HG02759 (cell line): ENCODE data around the gene ANKFY1.

Source experiments
- ATAC-seq: cut with Tn5 transposase; IDR thresholded peaks from one replicate; pipeline ENCODE4 v1.9.1; 2021; ENCODE audit warnings: mild to moderate bottlenecking, moderate library complexity; ENCODE audit not compliant: unreplicated experiment

Gene ANKFY1

GRCh38 chr17:4182043-4182442 lies 81.7 kb downstream of the ANKFY1 start:
- no peak for ATAC-seq

GRCh38 chr17:4180791-4181190 lies 83.0 kb downstream of the ANKFY1 start:
- no peak for ATAC-seq

- no peak for ATAC-seq
These were observed 84.7 kb downstream of the ANKFY1 start for GRCh38 chr17:4179071-4179470.

GRCh38 chr17:4178651-4179050 lies 85.1 kb downstream of the ANKFY1 start:
- no peak for ATAC-seq

GRCh38 chr17:4177806-4178205 lies 86.0 kb downstream of the ANKFY1 start:
- ATAC-seq, result no peak

GRCh38 chr17:4176808-4177472 lies 86.8 kb downstream of the ANKFY1 start:
- ATAC-seq, result no peak

- ATAC-seq, result no peak
These were observed 87.6 kb downstream of the ANKFY1 start for GRCh38 chr17:4175921-4176807.

- no peak for ATAC-seq
These were observed 89.2 kb downstream of the ANKFY1 start for GRCh38 chr17:4174556-4174955.

- ATAC-seq, result no peak
These were observed 90.0 kb downstream of the ANKFY1 start for GRCh38 chr17:4173781-4174180.

GRCh38 chr17:4172356-4172755 lies 91.4 kb downstream of the ANKFY1 start:
- no peak for ATAC-seq

- ATAC-seq, result no peak
These were observed 93.0 kb downstream of the ANKFY1 start for GRCh38 chr17:4170639-4171280.

GRCh38 chr17:4167786-4168185 lies 96.0 kb downstream of the ANKFY1 start:
- ATAC-seq, result no peak

- no peak for ATAC-seq
These were observed 97.4 kb downstream of the ANKFY1 start for GRCh38 chr17:4166419-4166818.

GRCh38 chr17:4165301-4166010 lies 98.3 kb downstream of the ANKFY1 start:
- ATAC-seq, result no peak

GRCh38 chr17:4163951-4164350 lies 99.8 kb downstream of the ANKFY1 start:
- no peak for ATAC-seq

- ATAC-seq, result no peak
These were observed 100.9 kb downstream of the ANKFY1 start for GRCh38 chr17:4162775-4163466.

GRCh38 chr17:4162321-4162720 lies 101.5 kb downstream of the ANKFY1 start:
- ATAC-seq, result no peak

- no peak for ATAC-seq
These were observed 101.8 kb downstream of the ANKFY1 start for GRCh38 chr17:4161967-4162305.

- no peak for ATAC-seq
These were observed 102.4 kb downstream of the ANKFY1 start for GRCh38 chr17:4161192-4161966.

GRCh38 chr17:4160294-4160859 lies 103.4 kb downstream of the ANKFY1 start:
- ATAC-seq, result no peak
